Neuronal stem cell (in vitro differentiated cells): ENCODE results near the gene TMEM217.
A peak's percentile ranks its signal among the peaks of the same experiment; 100 is the strongest.

Source experiments
- DNase-seq: peaks from one replicate; pipeline ENCODE4 v3.0.0-alpha.2; 2013; ENCODE audit warnings: low spot score
- H2AFZ ChIP-seq: one replicate; pipeline ENCODE4 v1.6.1; 2013; ENCODE audit warnings: mild to moderate bottlenecking, low read length, inconsistent platforms
- H2AK5ac ChIP-seq: 2 replicates; pipeline ENCODE4 v1.6.1; 2013; ENCODE audit warnings: low read depth, mild to moderate bottlenecking, inconsistent platforms, low read length, moderate library complexity, mixed read lengths
- H2BK120ac ChIP-seq: 2 replicates; pipeline ENCODE4 v1.6.1; 2013; ENCODE audit warnings: low read depth, mild to moderate bottlenecking, inconsistent platforms, low read length, moderate library complexity, mixed read lengths
- H2BK12ac ChIP-seq: one replicate; pipeline ENCODE4 v1.6.1; 2013; ENCODE audit warnings: low read length, inconsistent platforms
- H2BK15ac ChIP-seq: 2 replicates; pipeline ENCODE4 v1.6.1; 2013; ENCODE audit warnings: mild to moderate bottlenecking, low read length, inconsistent platforms, mixed read lengths
- H2BK5ac ChIP-seq: one replicate; pipeline ENCODE4 v1.6.1; 2013; ENCODE audit warnings: inconsistent platforms, mild to moderate bottlenecking, low read length, moderate library complexity
- H3K14ac ChIP-seq: one replicate; pipeline ENCODE4 v1.6.1; 2013; ENCODE audit warnings: low read length, inconsistent platforms
- H3K18ac ChIP-seq: 2 replicates; pipeline ENCODE4 v1.6.1; 2013; ENCODE audit warnings: low read length, inconsistent platforms
- H3K23ac ChIP-seq: 2 replicates; pipeline ENCODE4 v1.6.1; 2013; ENCODE audit warnings: low read depth, mild to moderate bottlenecking, mixed read lengths, low read length, inconsistent platforms; ENCODE audit not compliant: poor library complexity
- H3K27ac ChIP-seq: replicated peaks from 3 replicates; pipeline ENCODE4 v1.5.1; 2013; ENCODE audit warnings: low read length, inconsistent platforms
- H3K27me3 ChIP-seq, 3 experiments: 2 replicates each; pipeline ENCODE4 v1.6.1; 2013; ENCODE audit warnings: low read length in 3 of 3, mild to moderate bottlenecking in 2 of 3, inconsistent platforms in 1 of 3, low read depth in 1 of 3, mixed read lengths in 1 of 3, moderate library complexity in 1 of 3; ENCODE audit not compliant: control insufficient read depth in 3 of 3, insufficient read depth in 3 of 3
- H3K36me3 ChIP-seq, 2 donors: replicated peaks in 1 of 2; 2 replicates each; pipeline ENCODE4 v1.6.1; 2013; ENCODE audit warnings: low read length in 2 of 2; ENCODE audit not compliant: control insufficient read depth in 2 of 2, insufficient read depth in 2 of 2
- H3K4ac ChIP-seq: 2 replicates; pipeline ENCODE4 v1.6.1; 2013; ENCODE audit warnings: inconsistent platforms, mild to moderate bottlenecking, low read length, moderate library complexity
- H3K4me1 ChIP-seq, 2 donors: 1 replicate in 1 of 2; 2 replicates in 1 of 2; pipeline ENCODE4 v1.6.1; 2013; ENCODE audit warnings: low read length in 2 of 2, low read depth in 1 of 2; ENCODE audit not compliant: control insufficient read depth in 2 of 2, insufficient read depth in 1 of 2
- H3K4me2 ChIP-seq: one replicate; pipeline ENCODE4 v1.6.1; 2013; ENCODE audit warnings: mild to moderate bottlenecking, low read length, inconsistent platforms; ENCODE audit not compliant: insufficient read depth, poor library complexity, severe bottlenecking
- H3K4me3 ChIP-seq, 2 donors: 2 replicates each; pipeline ENCODE4 v1.5.1; 2013; ENCODE audit warnings: low read length in 2 of 2, mild to moderate bottlenecking in 2 of 2, inconsistent platforms in 1 of 2, moderate library complexity in 1 of 2
- H3K79me1 ChIP-seq: one replicate; pipeline ENCODE4 v1.6.1; 2013; ENCODE audit warnings: low read depth, mild to moderate bottlenecking, inconsistent platforms, low read length, moderate library complexity
- H3K9ac ChIP-seq: one replicate; pipeline ENCODE4 v1.6.1; 2013; ENCODE audit warnings: mild to moderate bottlenecking, low read depth, low read length, inconsistent platforms; ENCODE audit not compliant: poor library complexity
- H3K9me3 ChIP-seq, 2 donors: replicated peaks in 1 of 2; 2 replicates each; pipeline versions ENCODE3 to v1.6.1; 2013; ENCODE audit warnings: low read length in 2 of 2, mild to moderate bottlenecking in 2 of 2, inconsistent platforms in 1 of 2, low read depth in 1 of 2, mixed read lengths in 1 of 2, moderate library complexity in 1 of 2; ENCODE audit not compliant: control insufficient read depth in 2 of 2, insufficient read depth in 1 of 2
- H4K8ac ChIP-seq: one replicate; pipeline ENCODE4 v1.6.1; 2013; ENCODE audit warnings: low read depth, mild to moderate bottlenecking, inconsistent platforms, low read length, moderate library complexity
- H4K91ac ChIP-seq: one replicate; pipeline ENCODE4 v1.6.1; 2013; ENCODE audit warnings: low read length, low read depth, mild to moderate bottlenecking, inconsistent platforms; ENCODE audit not compliant: poor library complexity
- WGBS, 2 donors: extraction: QIAGEN DNeasy Blood & Tissue Kit; methylation state at CpG; one replicate each; pipeline ENCODE4 v1.1.7; 2013; ENCODE audit warnings: missing lambda C conversion rate in 2 of 2, mixed read lengths in 1 of 2; ENCODE audit not compliant: insufficient read length in 2 of 2, insufficient replicate concordance in 1 of 2; ENCODE audit errors: extremely low coverage in 2 of 2; 5-methylcytosine and 5-hydroxymethylcytosine counted together

Gene TMEM217

GRCh38 chr6:37239526-37239925, 18.4 kb downstream of the TMEM217 start:
- H2BK12ac ChIP-seq: no peak overlapping the region
- H3K27ac ChIP-seq: no peak overlapping the region
- no peak overlapping the region for H2AK5ac ChIP-seq
- H3K4me3 ChIP-seq: no peak overlapping the region
- H3K27me3 ChIP-seq: no peaks in the 10 kb centered on the region
- H2BK15ac ChIP-seq: no peak overlapping the region
- H3K4me1 ChIP-seq: peaks cover 0 to 13% of the 10 kb centered on the region in 2 donors
- no peak overlapping the region for H3K18ac ChIP-seq
- no peak overlapping the region for H2BK120ac ChIP-seq
- no peak overlapping the region for H4K8ac ChIP-seq
- no peak overlapping the region for H2AFZ ChIP-seq
- H3K9me3 ChIP-seq: no peaks in the 10 kb centered on the region
- WGBS, 2 donors: no CpG with 5 or more reads among the region's 3 CpGs
- H3K79me1 ChIP-seq: no peaks in the 10 kb centered on the region
- no peak overlapping the region for H3K9ac ChIP-seq
- no peak overlapping the region for H4K91ac ChIP-seq
- H3K4ac ChIP-seq: no peak overlapping the region
- no peak overlapping the region for H3K4me2 ChIP-seq
- no peak overlapping the region for H3K14ac ChIP-seq
- H3K36me3 ChIP-seq: no peaks in the 10 kb centered on the region
- no peak overlapping the region for H2BK5ac ChIP-seq
- no peak overlapping the region for H3K23ac ChIP-seq
- DNase-seq: no peak

- no peak overlapping the region for H3K9ac ChIP-seq
- H2BK12ac ChIP-seq: no peak overlapping the region
- H3K9me3 ChIP-seq: no peaks in the 10 kb centered on the region
- DNase-seq: no peak
- no peak overlapping the region for H4K8ac ChIP-seq
- no peak overlapping the region for H3K23ac ChIP-seq
- H2BK5ac ChIP-seq: no peak overlapping the region
- H3K79me1 ChIP-seq: no peaks in the 10 kb centered on the region
- no peak overlapping the region for H2AK5ac ChIP-seq
- H3K4me1 ChIP-seq: peaks cover 0 to 13% of the 10 kb centered on the region in 2 donors
- H2AFZ ChIP-seq: no peak overlapping the region
- no peak overlapping the region for H2BK120ac ChIP-seq
- no peak overlapping the region for H3K14ac ChIP-seq
- H3K18ac ChIP-seq: no peak overlapping the region
- no peak overlapping the region for H4K91ac ChIP-seq
- H3K27me3 ChIP-seq: no peaks in the 10 kb centered on the region
- H3K36me3 ChIP-seq: no peaks in the 10 kb centered on the region
- H3K27ac ChIP-seq: no peak overlapping the region
- no peak overlapping the region for H3K4ac ChIP-seq
- H3K4me3 ChIP-seq: no peak overlapping the region
- no peak overlapping the region for H2BK15ac ChIP-seq
- no peak overlapping the region for H3K4me2 ChIP-seq
- no CpG with 5 or more reads among the region's 1 CpG for WGBS, 2 donors
These were observed 19.6 kb downstream of the TMEM217 start for GRCh38 chr6:37238381-37238780.

- Histone ChIP-seq H2BK12ac (no peak overlapping the region), H2BK120ac (no peak overlapping the region), H3K9me3 (no peaks in the 10 kb centered on the region), H3K18ac (no peak overlapping the region), H3K9ac (no peak overlapping the region), H2BK5ac (no peak overlapping the region), H2BK15ac (no peak overlapping the region), H4K8ac (no peak overlapping the region), H2AFZ (no peak overlapping the region), H2AK5ac (no peak overlapping the region), H3K4ac (no peak overlapping the region), H3K4me1 (peaks cover 0 to 13% of the 10 kb centered on the region in 2 donors), H3K23ac (no peak overlapping the region), H3K14ac (no peak overlapping the region), H4K91ac (no peak overlapping the region), H3K4me3 (no peak overlapping the region), H3K79me1 (no peaks in the 10 kb centered on the region), H3K27ac (no peak overlapping the region), H3K4me2 (no peak overlapping the region), H3K36me3 (no peaks in the 10 kb centered on the region), H3K27me3 (no peaks in the 10 kb centered on the region)
- DNase-seq: no peak
These were observed 20.2 kb downstream of the TMEM217 start for GRCh38 chr6:37237789-37238188.

DNA sequence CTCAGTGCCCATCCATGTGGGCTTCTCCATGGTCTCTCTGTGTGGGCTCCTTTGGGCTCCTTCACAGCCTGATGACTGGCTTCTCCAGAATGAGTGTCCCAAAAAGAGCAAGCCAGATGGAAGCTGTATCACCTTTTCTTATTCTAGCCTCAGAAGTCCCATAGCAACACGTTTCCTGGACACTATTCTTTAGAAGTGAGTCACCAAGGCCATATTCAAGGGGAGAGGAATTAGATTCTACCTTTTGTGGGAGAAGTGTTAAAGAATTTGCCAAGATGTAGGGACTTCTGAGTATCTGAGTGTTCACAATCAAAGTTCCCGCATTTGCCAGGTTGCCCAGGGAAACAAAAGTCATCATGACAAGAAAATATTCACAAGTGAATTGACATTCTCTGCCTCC, 21.0 kb downstream of the TMEM217 start:
- H2BK5ac ChIP-seq: no peak overlapping the region
- no peaks in the 10 kb centered on the region for H3K36me3 ChIP-seq
- H4K91ac ChIP-seq: no peak overlapping the region
- no peak overlapping the region for H3K14ac ChIP-seq
- no peak overlapping the region for H2BK15ac ChIP-seq
- no peaks in the 10 kb centered on the region for H3K79me1 ChIP-seq
- H3K4me3 ChIP-seq: no peak overlapping the region
- no peak overlapping the region for H3K4me2 ChIP-seq
- H3K23ac ChIP-seq: no peak overlapping the region
- no peak overlapping the region for H2BK120ac ChIP-seq
- H2AK5ac ChIP-seq: no peak overlapping the region
- H3K27ac ChIP-seq: no peak overlapping the region
- H3K4ac ChIP-seq: no peak overlapping the region
- no CpG with 5 or more reads among the region's 2 CpGs for WGBS, 2 donors
- no peak overlapping the region for H3K9ac ChIP-seq
- no peaks in the 10 kb centered on the region for H3K27me3 ChIP-seq
- H4K8ac ChIP-seq: no peak overlapping the region
- H3K18ac ChIP-seq: no peak overlapping the region
- no peak overlapping the region for H2BK12ac ChIP-seq
- no peak for DNase-seq
- H3K9me3 ChIP-seq: no peaks in the 10 kb centered on the region
- H3K4me1 ChIP-seq: peaks cover 0 to 13% of the 10 kb centered on the region in 2 donors
- peak overlapping the region; percentile 55 for H2AFZ ChIP-seq
